ENCODE results near the gene GTPBP2. TPM values are rescaled to one million over a fixed set of nuclear protein-coding genes. Genes with fewer than 3 reads are reported as not detected.

The GTPBP2 gene, protein sequence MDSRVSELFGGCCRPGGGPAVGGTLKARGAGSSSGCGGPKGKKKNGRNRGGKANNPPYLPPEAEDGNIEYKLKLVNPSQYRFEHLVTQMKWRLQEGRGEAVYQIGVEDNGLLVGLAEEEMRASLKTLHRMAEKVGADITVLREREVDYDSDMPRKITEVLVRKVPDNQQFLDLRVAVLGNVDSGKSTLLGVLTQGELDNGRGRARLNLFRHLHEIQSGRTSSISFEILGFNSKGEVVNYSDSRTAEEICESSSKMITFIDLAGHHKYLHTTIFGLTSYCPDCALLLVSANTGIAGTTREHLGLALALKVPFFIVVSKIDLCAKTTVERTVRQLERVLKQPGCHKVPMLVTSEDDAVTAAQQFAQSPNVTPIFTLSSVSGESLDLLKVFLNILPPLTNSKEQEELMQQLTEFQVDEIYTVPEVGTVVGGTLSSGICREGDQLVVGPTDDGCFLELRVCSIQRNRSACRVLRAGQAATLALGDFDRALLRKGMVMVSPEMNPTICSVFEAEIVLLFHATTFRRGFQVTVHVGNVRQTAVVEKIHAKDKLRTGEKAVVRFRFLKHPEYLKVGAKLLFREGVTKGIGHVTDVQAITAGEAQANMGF
- 90.8 and 93.0 TPM in 2 replicates for total RNA-seq

DNA sequence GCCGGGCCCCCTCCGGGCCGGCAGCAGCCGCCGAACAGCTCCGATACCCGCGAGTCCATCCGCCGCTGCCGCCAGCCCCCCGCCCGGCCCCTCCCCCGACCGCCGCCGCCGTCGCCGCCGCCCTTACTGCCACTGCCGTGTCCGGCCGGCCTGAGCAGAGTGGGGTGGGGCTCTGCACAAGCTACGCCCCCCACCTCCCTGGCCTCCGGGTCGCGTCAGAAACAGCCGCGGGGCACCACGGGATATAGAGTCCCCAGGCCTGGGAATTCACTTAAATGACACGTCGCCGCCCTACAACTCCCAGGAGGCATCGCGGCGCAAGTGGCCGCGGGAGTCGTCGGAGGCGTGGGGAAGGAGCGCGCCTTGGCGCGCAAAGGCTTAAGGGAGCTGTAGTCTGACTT, at the start of gene GTPBP2:
Gene GTPBP2 (minus strand): TSS at position 161 of the 401 bp plus-strand sequence. CDS start 102 bp downstream, at position 59.
- intact Hi-C loops (cut with micrococcal nuclease), result loop anchor here (1.0 to 5.0 kb wide), 7 partner anchors 16 to 618 kb away; partner anchors contain the start of genes HSP90AB1, MRPL14, POLH and POLR1C

DNA sequence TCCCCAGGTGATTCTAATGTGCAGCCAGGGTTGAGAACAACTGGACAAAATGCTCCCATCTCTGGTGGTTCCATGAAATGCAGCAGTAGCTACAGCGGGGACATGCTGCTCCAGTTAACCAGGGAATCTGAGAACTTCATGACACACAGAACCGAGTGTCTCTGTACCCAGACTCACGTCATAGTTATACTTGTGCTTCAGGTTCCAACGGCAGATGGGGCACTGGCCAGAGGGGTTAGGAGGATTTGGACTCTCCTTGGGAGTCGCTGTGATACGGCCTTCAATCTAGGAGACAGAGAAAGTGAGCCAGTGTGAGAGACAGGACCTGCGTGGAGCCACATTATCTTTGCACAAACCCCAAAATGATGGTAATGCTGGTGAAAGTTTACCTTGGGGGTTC, 49.3 kb upstream of the GTPBP2 start:
- intact Hi-C loops (cut with micrococcal nuclease), result no loop called here

DNA sequence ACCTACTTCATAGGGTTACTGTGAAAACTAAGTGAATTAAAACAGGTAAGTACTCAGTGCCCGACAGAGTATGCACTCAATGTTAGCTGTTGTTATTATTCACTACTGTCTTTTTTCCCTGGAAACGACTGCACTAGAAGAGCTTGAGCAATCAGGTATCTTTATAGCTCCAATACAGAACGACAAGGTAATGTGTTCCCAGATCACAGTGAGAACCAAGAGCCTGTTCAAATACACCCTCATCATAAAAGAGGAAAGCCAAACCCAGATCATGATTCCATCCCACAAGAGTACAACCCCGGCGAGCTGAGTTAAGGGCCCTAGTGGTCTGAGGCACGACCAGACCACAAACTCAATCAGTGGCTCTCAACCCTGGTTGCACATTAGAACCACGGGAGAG, 48.7 kb upstream of the GTPBP2 start:
- intact Hi-C loops (cut with micrococcal nuclease), result no loop called here

DNA sequence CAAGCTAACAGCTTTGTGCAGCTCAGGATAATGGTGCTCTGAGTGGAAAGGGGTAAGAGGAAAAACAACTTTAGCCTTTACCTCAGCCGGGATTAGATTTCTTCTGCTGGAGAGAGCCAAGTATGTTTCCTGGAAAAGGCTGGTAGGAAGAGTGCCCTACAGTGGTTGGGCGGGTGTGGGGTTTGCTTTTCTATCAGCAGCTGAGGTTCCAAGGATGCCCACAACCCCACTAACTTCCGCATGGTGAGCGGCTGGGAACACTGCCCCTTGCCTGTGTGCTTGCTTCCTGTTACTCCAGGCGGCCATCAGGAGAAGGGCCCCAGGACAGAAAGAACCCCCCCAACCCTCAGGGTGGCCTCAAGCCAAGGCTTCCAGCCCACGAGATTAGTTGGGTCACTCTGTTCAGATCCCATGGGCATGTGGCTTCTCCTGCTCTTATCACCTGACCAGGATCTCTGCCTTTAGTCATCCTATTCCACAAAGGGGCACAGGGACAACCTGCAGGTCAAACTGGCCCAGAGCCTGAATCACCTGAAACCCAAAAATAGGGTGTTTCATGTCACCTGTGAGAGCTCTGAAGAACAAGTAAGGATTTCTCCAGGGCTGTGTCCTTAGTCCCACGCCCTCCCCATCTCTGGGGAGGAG, 48.0 kb upstream of the GTPBP2 start:
- intact Hi-C loops (cut with micrococcal nuclease), result no loop called here

DNA sequence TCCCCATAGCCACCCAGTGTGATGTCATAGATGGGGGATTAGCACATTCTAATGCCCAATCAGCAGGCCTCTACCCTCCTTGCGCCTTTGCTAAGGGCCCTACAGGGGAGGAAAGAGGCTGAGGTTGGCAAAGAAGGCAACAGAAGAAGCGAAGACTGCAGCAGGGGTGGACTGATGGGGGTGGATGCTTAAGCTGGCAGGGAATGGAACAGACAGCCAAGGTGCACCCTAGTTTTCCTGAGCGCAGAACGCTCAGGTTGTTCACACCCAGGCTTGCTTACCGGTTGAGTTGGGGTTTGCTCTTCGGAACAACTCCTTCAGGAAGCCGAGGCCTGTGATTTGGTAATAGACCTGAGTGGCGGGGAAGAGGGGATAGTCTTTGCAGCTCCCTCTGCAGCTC, 45.9 kb upstream of the GTPBP2 start:
- intact Hi-C loops (cut with micrococcal nuclease), result no loop called here

DNA sequence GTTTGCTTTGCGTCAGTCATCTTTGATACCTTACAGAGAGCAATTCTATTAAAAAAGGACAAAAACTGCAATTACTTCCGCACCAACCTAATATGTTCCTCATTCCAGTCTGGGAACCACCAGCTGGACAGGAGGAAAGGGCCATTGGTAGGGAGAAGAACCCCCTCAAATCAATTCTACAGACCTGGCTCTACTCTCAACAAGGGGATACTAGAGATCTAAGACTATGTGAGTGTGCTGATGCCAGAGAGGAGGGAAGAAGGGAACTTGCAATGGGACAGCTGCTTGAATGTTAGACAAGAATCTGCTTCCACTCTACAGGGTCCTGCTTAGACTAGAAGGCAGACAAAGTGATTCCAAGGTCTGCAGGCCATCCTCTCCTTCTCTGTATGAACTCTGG, 45.2 kb upstream of the GTPBP2 start:
- intact Hi-C loops (cut with micrococcal nuclease), result no loop called here

DNA sequence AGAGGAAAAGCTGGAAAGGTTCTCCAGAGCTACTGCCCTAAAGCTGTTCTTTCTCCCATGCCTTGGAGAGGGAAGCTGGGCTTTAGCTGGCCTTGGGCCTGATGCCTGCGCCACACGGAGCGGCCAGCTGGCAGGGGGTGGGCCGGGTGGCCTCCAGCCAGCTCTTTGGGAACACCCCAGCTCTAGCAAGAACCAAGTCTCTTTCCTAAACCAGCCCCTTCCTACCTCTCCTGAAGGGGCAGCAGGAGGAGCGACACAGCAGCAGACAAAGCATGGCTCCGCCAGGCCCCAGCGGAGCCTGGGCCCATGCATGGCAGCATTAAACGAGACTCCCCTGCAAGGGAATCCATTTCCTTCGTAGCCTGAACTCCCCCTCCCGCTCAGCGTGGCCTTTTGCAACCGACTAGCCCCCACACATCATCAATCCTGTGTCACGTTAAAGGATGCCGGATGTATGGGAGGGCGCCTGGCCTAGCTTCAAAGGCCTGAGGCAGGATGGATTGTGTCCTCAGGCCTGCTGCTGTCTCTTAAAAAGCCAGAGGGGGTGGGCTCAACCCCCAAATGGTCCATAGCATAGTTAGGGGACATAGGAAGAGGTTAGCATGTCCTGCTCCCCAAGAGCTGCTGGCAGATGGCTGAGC, 44.5 kb upstream of the GTPBP2 start:
- intact Hi-C loops (cut with micrococcal nuclease), result no loop called here

DNA sequence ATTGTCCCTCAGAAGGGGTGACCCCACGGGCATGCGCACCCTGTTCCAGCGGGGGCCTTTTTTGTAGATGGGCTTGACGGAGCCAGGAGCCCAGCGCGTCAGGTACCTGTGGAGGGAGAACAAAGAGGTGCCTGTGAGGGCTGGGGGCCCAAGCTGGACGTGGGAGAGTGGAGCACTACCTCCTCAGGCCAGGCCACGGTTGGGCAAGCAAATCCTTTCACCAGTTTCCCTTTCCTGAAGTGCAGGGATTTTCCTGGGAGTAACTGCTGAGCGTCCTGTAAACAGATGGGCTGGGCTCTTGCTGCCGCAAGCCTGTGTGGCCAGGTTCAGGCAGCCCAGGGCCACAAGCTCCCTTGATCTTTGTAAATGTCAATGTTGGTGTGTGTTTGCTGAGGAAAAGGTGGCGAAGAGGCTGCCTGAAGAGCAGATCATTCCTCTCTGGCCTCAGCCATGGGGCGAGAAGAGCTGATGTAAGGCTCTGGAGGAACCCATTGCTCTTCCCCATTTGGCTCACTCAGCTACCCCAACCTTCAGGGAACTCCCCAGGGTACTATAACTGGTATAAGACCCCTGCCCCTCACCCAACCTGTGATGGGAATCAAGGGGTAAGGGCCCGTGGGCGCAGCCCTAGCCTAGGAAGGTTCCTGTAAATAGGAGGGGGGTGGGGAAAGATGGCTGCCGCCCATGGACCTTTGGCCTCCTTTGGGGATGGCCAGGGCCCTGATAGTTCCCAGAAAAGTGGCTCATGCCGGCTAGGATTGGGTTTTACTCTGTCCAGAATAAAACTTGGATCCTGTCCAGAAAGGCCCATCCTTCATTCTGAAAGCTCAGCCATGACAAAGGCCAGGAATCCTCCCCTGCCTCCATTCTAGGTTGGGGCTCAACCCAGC, 43.0 kb upstream of the GTPBP2 start:
- intact Hi-C loops (cut with micrococcal nuclease), result no loop called here

DNA sequence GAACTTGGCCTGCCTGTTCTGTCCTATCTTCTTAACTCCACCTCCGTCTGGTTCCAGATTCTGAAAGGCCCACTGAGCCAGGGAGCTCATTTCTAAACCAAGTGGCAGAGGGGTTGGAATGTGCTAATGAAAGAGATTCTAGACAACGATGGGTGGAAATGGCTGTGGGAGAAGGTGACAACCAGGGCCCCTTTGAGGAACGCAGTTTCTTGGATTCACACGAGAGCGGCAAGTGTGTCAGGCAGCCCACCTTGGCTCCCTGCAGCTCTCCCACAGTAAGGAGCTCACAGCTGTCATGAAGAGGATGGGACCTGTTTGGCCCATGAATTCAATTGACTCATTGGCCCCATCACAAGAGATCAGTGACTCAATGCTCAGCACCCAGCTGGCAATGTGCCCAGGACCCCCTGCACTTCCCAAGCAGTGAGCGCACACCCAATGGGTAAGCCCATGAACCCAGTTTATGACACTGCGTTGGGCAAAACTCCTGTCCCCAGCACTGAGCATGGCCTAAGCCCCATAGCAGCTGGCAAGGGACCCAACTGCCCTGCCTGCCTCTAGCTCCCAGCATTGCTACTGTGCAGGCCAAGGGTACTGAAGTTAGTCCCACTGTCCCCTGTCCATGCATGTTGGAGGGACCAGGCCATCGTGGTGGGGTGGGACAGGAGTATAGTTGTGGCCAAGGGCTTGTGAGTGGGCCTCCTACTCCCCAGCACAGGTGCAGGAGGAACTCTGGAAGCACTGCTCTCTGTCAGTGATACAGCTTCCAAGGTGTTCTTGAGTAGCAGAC, 42.1 kb upstream of the GTPBP2 start:
- intact Hi-C loops (cut with micrococcal nuclease), result no loop called here

DNA sequence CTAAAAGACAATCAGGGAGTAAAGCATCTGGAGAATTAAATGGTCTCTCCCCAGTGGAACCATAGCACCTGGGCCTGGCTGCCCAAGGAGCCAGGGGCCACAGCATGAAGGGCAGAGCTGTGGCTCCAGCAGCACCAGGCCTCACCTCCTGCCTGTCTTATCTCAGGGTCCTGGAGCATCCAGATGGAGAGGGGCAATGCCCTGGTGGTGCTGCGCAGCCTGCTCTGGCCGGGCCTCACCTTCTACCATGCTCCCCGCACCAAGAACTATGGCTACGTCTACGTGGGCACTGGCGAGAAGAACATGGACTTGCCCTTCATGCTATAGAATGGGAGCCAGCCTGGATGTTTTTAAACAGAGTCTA, 41.5 kb upstream of the GTPBP2 start:
- intact Hi-C loops (cut with micrococcal nuclease), result no loop called here

DNA sequence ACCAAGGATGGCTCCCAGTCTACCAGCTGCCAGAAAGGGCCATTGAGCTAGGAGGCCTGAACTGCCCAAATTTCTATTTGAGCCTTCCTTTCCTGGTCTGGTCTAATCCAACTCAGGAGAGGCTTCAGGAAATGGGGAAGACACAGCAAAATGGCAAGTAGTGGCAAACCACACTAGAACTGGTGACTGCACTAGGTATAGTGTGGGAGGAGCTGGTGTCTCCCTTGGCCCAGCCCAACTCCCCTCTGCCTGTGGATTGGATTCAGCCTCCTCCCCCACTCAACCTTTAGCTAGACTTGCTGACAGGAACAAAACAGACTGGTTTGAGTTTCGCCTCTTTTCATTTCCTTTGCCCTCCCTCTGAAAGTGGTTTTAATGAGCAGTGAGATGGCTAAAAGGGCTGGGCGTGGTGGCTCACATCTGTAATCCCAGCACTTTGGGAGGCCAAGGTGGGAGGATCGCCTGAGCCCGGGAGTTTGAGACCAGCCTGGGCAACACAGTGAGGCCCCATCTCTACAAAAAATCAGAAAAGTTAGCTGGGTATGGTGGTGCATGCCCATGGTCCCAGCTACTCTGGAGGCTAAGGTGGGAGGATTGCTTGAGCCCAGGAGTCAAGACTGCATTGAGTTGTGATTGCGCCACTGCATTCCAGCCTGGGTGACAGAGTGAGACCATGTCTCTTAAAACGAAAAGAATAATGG, 41.0 kb upstream of the GTPBP2 start:
- intact Hi-C loops (cut with micrococcal nuclease), result loop anchor here (5.0 kb wide), 1 partner anchor 38 kb away; no protein-coding TSS in a partner anchor

DNA sequence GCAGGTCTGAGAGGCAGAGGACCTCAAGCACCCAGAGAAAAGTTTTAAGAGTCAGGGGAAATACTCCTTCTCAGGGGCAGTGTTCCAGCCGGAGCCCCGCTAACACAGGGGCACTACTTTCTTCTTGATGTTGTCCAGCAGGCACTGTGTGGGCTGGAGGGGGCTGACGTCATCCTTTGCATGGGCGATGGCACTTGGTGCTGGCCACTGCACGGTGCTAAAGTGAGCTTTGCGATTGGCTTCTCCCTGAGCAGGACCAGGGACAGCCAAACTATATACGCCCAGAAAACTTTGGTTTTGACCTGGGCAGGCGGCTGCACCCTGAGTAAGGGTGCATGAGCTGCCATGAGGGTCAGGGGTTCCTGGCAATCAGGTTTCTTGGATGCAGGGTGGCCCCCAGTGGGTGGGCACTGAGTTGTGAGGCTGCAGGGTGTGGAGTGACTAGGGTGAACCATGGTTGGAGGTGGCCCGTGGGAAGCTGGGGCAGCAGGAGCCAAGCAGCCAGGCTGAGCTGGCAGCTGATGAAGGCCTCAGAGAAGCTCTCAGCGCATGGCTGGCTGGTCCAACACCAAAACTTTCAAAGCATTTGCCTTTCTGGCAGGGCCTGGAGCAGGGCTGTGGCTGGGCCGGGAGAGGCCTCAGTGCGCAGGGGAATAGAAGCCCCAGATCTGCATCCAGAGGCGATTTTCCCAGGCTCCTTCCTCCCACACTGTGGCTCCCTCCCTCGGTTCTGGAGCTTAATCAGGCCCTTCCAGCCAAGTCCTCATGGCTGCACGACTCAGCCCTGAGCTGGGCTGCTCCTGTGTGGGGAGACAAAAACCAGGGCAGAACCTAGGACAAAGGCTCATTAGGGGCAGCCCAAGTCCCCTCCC, 40.2 kb upstream of the GTPBP2 start:
- intact Hi-C loops (cut with micrococcal nuclease), result loop anchor here (5.0 kb wide), 1 partner anchor 37 kb away; no protein-coding TSS in a partner anchor

DNA sequence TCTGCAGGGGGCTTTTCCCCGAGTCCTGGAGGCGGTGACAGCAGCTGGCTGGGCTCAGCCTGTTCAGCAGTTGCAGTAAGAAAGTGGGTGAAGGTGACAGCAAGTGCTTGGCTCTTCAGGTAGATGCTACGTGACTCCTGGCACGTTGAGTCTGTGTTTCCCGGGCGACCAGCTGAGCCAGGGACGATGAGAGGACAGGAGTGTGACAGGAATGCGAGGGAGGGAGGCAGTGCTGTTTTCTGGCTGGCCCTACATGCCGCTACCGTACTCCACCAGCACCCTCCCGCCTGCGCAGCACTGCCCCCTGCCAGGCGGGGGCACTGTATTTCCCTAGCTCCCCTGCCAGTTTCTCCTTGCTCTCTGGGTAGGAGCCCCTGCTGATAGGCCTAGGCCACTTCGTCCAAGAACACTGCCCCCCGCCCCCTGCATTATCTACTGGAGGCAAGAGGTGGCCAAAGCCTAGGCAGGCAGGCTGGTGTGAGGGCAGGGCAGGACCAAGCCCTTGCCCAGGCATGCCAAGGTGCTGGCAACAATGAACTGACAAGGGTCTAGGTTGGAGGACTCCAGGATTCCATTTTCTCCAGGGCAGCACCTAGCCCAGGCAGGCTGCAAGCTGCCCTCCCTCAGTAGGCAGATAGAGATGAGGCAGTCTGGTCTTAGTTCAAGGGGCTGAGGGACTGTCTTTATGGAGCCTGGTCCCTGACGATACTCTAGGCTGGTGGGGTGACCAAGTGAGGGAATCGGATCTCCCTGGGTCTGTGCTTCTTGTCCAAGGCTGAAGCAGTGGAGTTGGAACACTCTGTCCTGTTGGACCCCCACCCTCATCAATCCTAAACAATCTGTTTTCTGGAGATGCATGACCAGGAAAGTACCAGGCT, 39.3 kb upstream of the GTPBP2 start:
- intact Hi-C loops (cut with micrococcal nuclease), result loop anchor here (5.0 kb wide), 1 partner anchor 36 kb away; no protein-coding TSS in a partner anchor

DNA sequence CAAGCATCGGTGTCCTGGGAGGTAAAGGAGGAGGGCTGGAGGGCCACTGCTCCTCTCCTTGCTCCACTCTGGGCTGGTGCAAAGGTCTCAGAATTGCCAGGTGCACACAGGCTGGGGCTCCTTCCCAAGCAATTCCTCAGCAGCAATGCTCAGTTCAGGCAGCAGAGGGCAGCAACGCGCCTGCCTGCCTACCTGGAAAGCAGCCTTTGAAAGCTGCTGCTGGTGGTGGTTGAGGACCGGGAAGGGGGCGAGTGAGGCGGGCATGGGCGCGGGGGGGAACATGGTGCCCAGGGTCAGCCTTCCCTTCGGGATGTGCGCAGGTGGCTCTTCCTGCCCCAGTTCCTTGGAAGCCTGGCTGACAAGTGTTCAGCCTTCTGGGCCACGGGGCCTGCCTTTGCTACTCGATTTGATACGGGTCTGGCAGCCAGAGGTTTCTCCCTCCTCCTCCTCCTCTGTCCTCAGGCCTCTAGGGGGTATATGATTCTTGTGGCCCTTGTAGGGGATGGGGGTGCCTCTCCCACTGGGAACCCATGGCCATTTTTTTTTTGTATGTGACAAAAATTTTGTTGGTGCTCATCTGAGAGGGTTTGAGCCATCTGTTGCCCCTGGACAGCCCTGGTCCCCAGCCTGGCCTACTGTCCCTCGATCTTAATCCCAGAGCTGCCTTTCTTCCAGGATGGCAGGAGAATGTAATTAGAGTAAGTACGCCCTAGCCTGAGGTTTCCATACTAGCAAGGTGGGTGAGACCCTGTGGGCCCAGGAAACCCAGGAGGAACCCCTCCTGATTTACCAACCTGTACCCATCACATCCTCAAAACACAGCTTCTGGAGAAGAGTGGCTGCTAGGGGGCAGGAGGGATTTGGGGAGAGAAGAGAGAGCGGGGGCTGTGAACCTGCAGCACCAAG, 38.4 kb upstream of the GTPBP2 start:
- intact Hi-C loops (cut with micrococcal nuclease), result loop anchor here (1.0 to 5.0 kb wide), 5 partner anchors 35 to 412 kb away; no protein-coding TSS in a partner anchor

DNA sequence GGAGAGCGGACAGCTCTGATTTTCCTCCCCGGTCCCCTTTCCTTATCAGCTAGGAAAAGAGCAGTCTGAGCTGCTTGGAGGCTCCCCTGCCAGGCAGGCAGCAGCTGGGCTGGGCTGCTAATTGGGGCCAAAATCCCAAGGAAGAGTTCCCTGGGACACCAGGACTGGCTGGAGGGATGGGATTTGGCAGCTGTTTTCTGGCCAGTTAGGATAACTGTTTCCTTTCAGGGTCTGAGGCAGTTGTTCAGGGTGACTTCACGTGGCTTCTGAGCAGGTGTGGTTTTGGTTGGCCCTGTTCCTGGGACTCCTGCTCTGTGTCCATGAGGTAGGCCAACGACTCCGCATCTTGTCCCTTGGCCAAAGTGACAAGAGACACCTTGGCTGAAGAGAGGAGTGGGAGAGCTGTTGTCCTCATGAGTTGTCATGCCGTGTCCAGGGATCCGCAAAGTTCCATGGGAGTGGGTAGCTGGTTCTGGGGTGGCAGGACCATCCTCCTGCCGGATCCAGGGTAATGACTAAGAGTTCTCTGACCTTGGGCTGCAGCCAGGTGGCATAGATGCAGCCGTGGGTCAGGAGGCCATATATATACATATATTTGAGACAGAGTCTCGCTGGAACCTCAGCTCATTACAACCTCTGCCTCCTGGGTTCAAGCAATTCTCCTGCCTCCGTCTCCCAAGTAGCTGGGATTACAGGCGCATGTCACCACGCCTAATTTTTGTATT, 37.3 kb upstream of the GTPBP2 start:
- intact Hi-C loops (cut with micrococcal nuclease), result loop anchor here (5.0 kb wide), 1 partner anchor 34 kb away; no protein-coding TSS in a partner anchor

Measured in T-helper 2 cell treated with Interferon-gamma antibody and Interleukin-4, amounts not matched to agents 100 ng/mL and 5 ng/mL, for 36 hours (primary cell).